ENCODE data around the gene ZC3H11A.
"Not testable (repeated sequence)": the region's sequence is repeated elsewhere in the genome, so short reads cannot be mapped to it uniquely, and the experiment has no call there.

Gene ZC3H11A

GRCh38 chr1:203789966-203790365 is 5.5 kb upstream of the ZC3H11A start:
- DNase-seq, result no peak

DNA sequence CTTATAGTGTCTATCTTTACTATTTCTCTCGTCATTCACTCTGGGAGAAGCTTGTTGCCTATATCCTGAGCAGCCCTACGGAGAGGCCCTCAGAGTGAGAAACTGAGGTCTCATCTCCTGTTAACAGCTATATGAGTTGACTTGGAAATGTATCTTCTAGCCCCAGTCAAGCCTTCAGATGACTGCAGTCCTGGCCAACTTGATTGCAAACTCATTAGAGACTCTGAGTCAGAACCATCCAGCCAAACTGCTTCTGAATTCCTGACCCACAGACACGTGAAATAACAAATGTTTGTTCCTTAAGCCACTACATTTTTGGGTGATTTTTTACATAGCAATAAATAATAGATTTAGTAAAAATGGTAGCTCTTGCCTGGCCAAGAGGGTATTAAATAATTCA is 3.9 kb upstream of the ZC3H11A start:
- DNase-seq, result no peak

GRCh38 chr1:203792486-203792885 is 2.9 kb upstream of the ZC3H11A start:
- no peak for DNase-seq

DNA sequence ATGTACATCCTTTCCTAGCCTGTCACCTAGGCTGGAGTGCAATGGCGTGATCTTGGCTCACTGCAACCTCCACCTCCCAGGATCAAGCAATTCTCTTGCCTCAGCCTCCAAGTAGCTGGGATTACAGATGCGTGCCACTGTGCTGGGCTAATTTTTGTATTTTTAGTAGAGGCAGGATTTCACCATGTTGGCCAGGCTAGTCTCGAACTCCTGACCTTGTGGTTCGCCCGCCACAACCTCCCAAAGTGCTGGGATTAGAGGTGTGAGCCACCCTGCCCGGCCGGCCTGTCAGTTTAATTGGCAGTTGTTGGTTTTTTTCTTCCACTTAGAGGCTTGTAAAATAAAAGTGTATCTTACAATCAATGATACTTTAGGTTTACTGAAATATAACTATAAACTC is 1.9 kb upstream of the ZC3H11A start:
- not testable (repeated sequence) for DNase-seq

DNA sequence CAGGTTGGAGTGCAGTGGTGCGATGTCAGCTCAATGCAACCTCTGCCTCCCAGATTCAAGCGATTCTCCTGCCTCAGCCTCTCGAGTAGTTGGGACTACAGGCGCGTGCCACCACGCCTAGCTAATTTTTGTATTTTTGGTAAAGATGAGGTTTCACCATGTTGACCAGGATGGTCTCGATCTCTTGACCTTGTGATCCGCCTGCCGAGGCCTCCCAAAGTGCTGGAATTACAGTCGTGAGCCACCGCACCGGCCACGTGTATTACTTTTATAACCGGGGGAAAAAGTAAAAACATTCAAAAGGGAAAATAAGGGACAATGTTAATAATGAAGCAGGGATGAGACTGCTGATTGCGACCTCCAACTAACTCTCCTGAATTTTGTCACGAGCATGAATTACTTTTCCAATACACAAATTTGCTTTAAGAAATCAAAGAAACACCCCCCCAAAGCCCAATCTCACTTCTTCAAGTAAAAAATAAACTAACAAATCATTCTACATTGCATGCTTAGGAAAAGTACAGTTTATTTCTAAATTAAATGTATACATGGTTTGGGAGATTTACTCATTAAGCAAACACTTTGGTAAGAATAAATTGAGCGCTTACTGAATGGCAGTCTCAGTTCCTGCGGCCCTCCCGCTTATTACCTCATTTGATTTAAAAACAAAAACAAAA is 521 bp upstream of the ZC3H11A start:
- no peak for DNase-seq

DNA sequence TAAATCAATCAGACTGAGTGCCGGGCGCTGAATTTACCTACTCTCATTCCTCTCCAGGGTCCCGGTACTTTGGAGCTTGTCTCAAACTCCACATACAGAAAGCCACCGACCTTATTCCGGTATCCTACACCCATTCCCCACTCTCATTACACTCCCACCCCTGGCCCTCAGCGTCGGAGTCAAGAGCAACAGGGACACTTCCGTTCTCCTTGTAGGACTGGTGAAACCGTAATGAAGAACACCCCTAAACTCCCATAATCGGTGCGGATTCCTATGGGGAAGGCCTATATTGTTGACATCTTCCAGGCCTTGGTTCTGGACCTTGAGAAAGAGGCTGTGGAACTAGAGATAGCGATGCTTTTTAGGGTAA is 798 bp downstream of the ZC3H11A start:
- peak; percentile 60 for DNase-seq

DNA sequence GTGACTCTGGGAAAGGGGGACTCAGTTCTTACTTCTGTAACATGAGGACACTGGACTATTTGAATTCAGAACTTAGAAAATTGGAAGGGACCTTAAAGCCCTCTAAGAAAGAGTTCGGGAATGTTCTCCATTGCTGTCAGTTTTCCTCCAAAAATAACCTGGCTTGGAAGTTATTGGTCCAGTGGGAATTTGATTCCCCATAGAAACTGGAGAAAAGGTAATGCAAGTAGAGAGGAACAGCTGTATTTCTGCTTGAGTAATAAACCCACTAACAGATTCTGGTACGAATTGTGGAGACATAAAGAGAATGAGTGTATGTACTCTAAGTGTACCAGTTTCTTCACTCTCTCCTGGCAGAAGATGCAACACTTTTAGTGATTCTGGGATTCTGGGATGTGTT is 1.8 kb downstream of the ZC3H11A start:
- no peak for DNase-seq

DNA sequence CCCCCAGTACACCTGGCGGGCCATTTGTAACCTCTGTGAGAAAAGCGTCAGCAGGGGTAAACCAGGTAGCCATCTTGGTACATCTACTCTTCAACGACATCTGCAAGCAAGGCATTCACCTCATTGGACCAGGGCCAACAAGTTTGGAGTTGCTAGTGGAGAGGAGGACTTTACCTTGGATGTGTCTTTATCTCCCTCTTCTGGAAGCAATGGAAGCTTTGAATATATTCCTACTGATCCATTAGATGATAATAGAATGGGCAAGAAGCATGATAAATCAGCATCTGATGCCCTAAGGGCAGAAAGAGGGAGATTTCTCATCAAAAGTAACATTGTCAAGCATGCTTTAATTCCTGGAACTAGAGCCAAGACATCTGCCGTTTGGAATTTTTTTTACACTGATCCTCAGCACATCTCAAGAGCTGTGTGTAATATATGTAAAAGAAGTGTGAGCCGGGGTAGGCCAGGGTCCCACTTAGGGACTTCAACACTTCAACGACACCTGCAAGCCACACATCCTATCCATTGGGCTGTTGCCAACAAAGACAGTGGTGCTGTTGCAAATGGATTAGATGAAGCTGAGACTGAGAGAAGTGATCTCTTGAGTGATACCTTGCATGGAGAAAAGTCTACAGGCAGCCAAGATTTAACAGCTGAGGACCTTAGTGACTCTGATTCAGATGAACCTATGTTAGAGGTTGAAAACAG is 2.7 kb downstream of the ZC3H11A start:
- DNase-seq, result no peak

GRCh38 chr1:203799157-203799556 is 3.7 kb downstream of the ZC3H11A start:
- no peak for DNase-seq

GRCh38 chr1:203799971-203800370 is 4.5 kb downstream of the ZC3H11A start:
- no peak for DNase-seq

GRCh38 chr1:203805689-203806088 is 10.3 kb downstream of the ZC3H11A start:
- DNase-seq, result no peak

DNA sequence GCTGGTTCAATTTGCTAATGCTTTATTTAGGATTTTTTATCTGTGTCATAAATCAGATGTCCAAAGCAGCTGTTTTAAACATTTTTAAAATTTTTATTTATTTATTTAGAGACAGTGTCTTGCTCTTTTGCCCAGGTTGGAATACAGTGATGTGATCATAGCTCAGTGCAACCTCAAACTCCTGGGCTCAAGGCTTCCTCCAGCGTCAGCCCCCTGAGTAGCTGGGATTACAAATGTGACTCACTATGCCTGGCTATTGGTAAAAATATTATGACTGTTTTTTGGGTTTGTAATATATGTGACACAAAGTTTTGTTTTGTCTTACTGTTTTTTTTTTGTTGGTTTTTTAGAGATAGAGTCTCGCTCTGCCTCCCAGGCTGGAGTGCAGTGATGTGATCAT is 11.8 kb downstream of the ZC3H11A start:
- no peak for DNase-seq

DNA sequence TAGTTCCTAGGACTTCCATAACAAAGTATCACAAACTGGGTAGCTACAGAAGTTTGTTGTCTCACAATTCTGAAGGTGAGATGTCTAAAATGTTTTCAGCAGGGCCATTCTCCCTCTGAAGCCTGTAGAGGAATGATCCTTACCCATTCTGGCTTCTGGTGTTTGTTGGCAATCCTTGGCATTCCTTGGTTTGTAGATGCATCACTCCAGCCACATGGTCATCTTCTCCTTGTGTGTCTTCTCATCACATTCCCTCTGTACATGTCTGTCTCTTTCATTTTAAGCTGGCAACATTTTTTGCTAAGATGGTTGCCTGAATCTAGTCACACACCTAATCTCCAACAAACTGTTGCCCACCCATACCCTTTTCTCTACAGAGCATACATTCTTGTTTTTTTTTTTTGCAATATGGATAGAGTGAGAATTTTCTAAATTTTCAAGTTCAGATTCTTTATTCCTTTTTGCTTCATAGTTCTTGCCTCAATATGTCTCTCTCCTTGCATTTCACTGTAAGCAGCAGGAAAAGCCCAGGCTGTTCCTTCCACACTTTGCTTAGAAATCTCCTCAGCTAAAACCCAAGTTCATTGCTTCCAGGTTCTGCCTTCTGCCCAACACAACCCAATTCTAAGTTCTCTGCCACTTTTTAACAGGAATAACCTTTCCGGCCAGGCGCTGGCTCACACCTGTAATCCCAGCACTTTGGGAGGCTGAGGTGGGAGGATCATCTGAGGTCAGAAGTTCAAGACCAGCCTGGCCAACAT is 18.3 kb downstream of the ZC3H11A start:
- no peak for DNase-seq

DNA sequence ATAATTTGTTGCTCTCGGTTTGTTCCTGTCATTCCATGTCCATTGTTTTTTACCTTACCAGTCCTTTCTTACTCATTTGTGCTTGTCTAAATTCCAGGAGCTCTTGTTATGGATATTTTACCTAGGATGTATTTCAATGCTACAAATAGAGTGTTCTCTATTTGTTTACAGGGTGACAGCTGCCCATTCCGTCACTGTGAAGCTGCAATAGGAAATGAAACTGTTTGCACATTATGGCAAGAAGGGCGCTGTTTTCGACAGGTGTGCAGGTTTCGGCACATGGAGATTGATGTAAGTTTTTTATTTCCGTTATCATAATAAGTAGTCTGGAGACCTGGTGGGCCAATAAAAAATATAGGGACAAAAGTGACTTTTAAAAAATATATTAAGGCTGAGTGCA is 23.0 kb downstream of the ZC3H11A start:
- DNase-seq, result no peak

GRCh38 chr1:203823306-203823705 is 27.9 kb downstream of the ZC3H11A start:
- DNase-seq, result no peak

DNA sequence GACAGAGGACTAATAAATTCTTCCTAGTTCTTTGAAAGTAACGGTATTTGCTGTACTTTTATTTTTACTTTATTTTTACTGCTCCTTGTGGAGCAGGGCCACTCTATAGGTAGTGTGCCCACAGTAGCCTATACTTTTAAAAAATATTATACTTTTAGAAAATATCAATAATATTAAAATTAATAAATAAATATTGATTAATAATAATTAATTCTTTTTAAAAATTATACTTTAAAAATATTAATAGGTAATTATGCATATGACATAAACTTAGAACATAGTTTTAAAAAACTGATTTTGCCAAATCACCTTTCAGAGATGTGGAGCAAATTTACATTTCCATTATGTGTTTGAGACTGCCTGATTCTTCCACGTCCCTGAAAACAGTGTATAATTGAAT is 30.8 kb downstream of the ZC3H11A start:
- DNase-seq, result no peak

DNA sequence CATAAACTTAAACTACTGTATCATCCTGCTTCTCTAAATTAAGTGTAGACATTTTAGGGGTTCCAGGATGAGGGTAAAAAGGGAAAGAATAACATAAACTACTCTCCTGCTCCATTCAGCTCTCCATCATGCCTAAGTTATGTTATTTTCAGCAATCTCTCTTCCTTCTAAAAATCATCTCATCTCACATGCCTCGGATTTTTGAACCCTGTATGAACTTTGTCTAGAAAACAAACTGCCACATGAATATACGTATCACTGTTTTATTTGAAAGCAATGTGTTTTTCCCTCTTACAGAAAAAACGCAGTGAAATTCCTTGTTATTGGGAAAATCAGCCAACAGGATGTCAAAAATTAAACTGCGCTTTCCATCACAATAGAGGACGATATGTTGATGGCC is 32.6 kb downstream of the ZC3H11A start:
- DNase-seq, result no peak

DNA sequence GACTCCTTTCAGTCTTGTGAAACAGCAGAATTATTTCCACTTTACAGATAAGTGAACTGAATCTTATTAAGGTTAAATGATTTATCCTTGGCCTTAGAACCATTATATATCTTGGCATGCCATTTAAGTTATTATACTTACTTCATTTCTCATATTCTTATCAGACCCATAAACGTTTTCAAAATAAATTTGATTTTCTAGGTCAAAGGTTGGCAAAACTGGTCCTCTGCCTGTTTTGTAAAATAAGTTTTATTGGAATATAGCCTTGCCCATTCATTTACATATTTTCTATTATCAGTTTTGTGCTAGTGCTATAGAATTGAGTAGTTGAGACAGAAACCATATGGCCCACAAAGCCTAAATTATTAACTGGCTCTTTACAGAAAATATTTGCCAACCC is 33.1 kb downstream of the ZC3H11A start:
- no peak for DNase-seq

GRCh38 chr1:203829247-203829646 is 33.8 kb downstream of the ZC3H11A start:
- not testable (repeated sequence) for DNase-seq

DNA sequence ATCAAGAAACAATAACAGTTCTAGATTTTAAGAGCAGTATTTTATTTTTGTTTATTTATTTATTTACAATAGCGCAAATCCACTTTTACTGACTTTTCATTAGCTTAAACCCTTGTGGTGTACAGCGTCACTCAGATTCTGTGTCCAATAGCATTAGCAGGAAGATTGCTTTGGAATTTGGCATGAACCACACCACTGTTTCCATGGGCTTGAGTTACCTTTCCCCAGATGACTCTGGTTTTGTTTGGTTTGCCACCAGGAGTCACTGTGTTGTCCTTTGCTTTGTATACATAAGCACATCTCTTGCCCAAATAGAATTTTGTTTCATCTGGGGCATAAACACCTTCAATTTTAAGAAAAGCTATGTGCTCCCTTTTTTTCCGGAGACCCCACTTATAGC is 40.1 kb downstream of the ZC3H11A start:
- no peak for DNase-seq

- DNase-seq, result no peak
These were observed 43.7 kb downstream of the ZC3H11A start for GRCh38 chr1:203839081-203839480.

GRCh38 chr1:203840208-203840808 is 44.9 kb downstream of the ZC3H11A start:
- no peak for DNase-seq

- DNase-seq, result no peak
These were observed 47.1 kb downstream of the ZC3H11A start for GRCh38 chr1:203842559-203842876.

DNA sequence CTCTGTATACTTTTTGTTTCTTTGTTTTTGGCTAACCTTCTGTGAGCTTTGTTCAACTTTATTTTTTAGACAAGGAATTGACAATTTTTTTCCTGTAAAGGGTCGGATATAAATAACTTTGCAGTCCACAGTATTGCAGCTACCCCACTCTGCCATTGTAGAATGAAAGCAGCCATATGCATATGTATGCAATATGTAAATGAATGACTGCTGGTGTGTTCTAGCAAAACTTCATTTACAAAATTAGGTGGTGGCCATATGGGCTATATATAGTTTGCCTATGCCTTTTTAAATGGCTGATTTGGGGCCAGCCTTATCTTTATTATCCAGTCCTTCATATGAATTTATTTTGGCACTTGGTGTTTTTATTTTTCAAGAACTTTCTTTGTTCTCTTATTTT is 48.0 kb downstream of the ZC3H11A start:
- no peak for DNase-seq
